K562 (cell line): Measurements from ENCODE around the gene SMIM10L2A. TPM values are rescaled to one million over a fixed set of nuclear protein-coding genes. Genes with fewer than 3 reads are reported as not detected.

ENCODE experiments used
- ATAC-seq: fragments of 200-7000 bp; cut with Tn5 transposase; 3 replicates; pipeline ENCODE4 v1.9.1; 2020; ENCODE audit warnings: moderate library complexity
- BruUV-seq: library from RNA; stranded (reverse); fragments of 400-500 nt; replicated peaks from 2 replicates; lab custom pipeline; 2021; lab: Mats Ljungman, UMichigan
- CTCF ChIA-PET: fragments of 300-600 bp; formaldehyde crosslinking; extraction: SDS; loops from one replicate; lab custom pipeline; 2021; ENCODE audit warnings: low intra/inter-chr PET ratio; lab: Yijun Ruan, JAX
- POLR2A ChIA-PET: fragments of 300-600, 350-650 bp; sonication (Branson Sonifier 250); formaldehyde crosslinking; extraction: SDS; loops from one replicate; lab custom pipeline; 2021; ENCODE audit warnings: antibody characterized with exemption, inconsistent platforms; lab: Yijun Ruan, JAX
- DNase-seq, 4 experiments: peaks; one replicate each; pipeline versions ENCODE4 v3.0.0 to v3.0.0-alpha.2; 2011 to 2018; ENCODE audit warnings: low spot score in 3 of 4, mixed read lengths in 3 of 4; ENCODE audit errors: extremely low read depth in 1 of 4
- FAIRE-seq: peaks from 2 replicates; lab custom pipeline; 2011; peaks lifted over from hg19 to GRCh38; lab: Jason Lieb, UNC
- H2AFZ ChIP-seq: 2 replicates; pipeline ENCODE4 v1.6.0; 2011; ENCODE audit warnings: low read depth, low read length, control low read depth, inconsistent platforms
- H3K27ac ChIP-seq: fragments of 200-600 bp; 3 replicates; pipeline ENCODE4 v1.8.0; 2011; ENCODE audit warnings: low read depth, mild to moderate bottlenecking, control low read depth, inconsistent platforms, low read length, moderate library complexity, mixed read lengths; ENCODE audit errors: extremely low read depth
- H3K27me3 ChIP-seq, 2 experiments: fragments of 300-600 bp in 1 of 2; 2 replicates in 1 of 2; 3 replicates in 1 of 2; pipeline versions ENCODE4 v1.6.0 to v1.8.0; 2011; ENCODE audit warnings: inconsistent platforms in 2 of 2, low read length in 2 of 2, mild to moderate bottlenecking in 1 of 2, mixed read lengths in 1 of 2, moderate library complexity in 1 of 2; ENCODE audit not compliant: control insufficient read depth in 2 of 2, insufficient read depth in 2 of 2
- H3K36me3 ChIP-seq: fragments of 300-600 bp; 3 replicates; pipeline ENCODE4 v1.8.0; 2011; ENCODE audit warnings: mild to moderate bottlenecking, low read length, inconsistent platforms; ENCODE audit not compliant: control insufficient read depth, insufficient read depth
- H3K4me1 ChIP-seq, 2 experiments: fragments of 200-600 bp in 1 of 2; replicated peaks in 1 of 2; 2 replicates in 1 of 2; 3 replicates in 1 of 2; pipeline versions ENCODE4 v1.5.1 to v1.8.0; 2011; ENCODE audit warnings: inconsistent platforms in 2 of 2, low read length in 2 of 2, mild to moderate bottlenecking in 1 of 2, mixed read lengths in 1 of 2, moderate library complexity in 1 of 2; ENCODE audit not compliant: control insufficient read depth in 2 of 2, insufficient read depth in 2 of 2
- H3K4me2 ChIP-seq: 2 replicates; pipeline ENCODE4 v1.6.1; 2011; ENCODE audit warnings: low read length, control low read depth, inconsistent platforms, mixed read lengths; ENCODE audit not compliant: insufficient read depth
- H3K4me3 ChIP-seq: fragments of 200-600 bp; sonication (generic), shearing (Covaris generic); 2 replicates; pipeline ENCODE4 v1.5.1; 2016; ENCODE audit warnings: control low read depth, inconsistent platforms
- H3K79me2 ChIP-seq: fragments of 200-600 bp; 3 replicates; pipeline ENCODE4 v1.8.0; 2011; ENCODE audit warnings: low read length, inconsistent platforms; ENCODE audit not compliant: control insufficient read depth, insufficient read depth
- H3K9ac ChIP-seq, 2 experiments: 2 replicates each; pipeline versions ENCODE4 v1.6.0 to v1.6.1; 2011; ENCODE audit warnings: low read depth in 2 of 2, low read length in 2 of 2, control low read depth in 1 of 2, inconsistent platforms in 1 of 2, mild to moderate bottlenecking in 1 of 2, mixed read lengths in 1 of 2; ENCODE audit not compliant: insufficient read depth in 1 of 2
- H3K9me1 ChIP-seq: one replicate; pipeline ENCODE4 v1.6.0; 2011; ENCODE audit warnings: inconsistent platforms, mild to moderate bottlenecking, low read length, moderate library complexity; ENCODE audit not compliant: control insufficient read depth, insufficient read depth
- H3K9me3 ChIP-seq: replicated peaks from 2 replicates; pipeline ENCODE4 v1.5.1; 2011; ENCODE audit warnings: low read depth, low read length, inconsistent platforms; ENCODE audit not compliant: control insufficient read depth, insufficient read depth
- H4K20me1 ChIP-seq: replicated peaks from 2 replicates; pipeline ENCODE4 v1.6.1; 2011; ENCODE audit warnings: low read length, inconsistent platforms, mixed read lengths; ENCODE audit not compliant: control insufficient read depth, insufficient read depth
- MAFF ChIP-seq: IDR thresholded peaks from 2 replicates; pipeline ENCODE4 v1.6.1; 2012; ENCODE audit warnings: low read length, improper control_type of control experiment
- MEF2D ChIP-seq: conservative IDR thresholded peaks from 2 replicates; pipeline ENCODE4 v1.6.1; 2016; ENCODE audit warnings: low read depth, missing genetic modification characterization, missing compliant biosample characterization
- PHF20 ChIP-seq: fragments of 450-650 bp; IDR thresholded peaks from 2 replicates; pipeline ENCODE4 v1.6.1; 2018; ENCODE audit not compliant: partially characterized antibody
- POLR2G ChIP-seq: fragments of 200-400 bp; formaldehyde crosslinking; IDR thresholded peaks from 2 replicates; pipeline ENCODE4 v1.6.1; 2017; ENCODE audit warnings: low read depth, mild to moderate bottlenecking, antibody characterized with exemption, low read length, moderate library complexity
- PRPF4 ChIP-seq: fragments of 200-400 bp; formaldehyde crosslinking; IDR thresholded peaks from one replicate; pipeline ENCODE4 v1.6.1; 2017; ENCODE audit warnings: low read length, low read depth, mild to moderate bottlenecking; ENCODE audit not compliant: insufficient read depth, poor library complexity, severe bottlenecking
- RBFOX2 ChIP-seq: fragments of 200-400 bp; formaldehyde crosslinking; IDR thresholded peaks from 2 replicates; pipeline ENCODE4 v1.6.1; 2017; ENCODE audit warnings: low read depth, mild to moderate bottlenecking, low read length, moderate library complexity
- SIN3B ChIP-seq: fragments of 450-650 bp; IDR thresholded peaks from 2 replicates; pipeline ENCODE4 v1.6.1; 2017; ENCODE audit warnings: low read depth, mild to moderate bottlenecking, moderate library complexity
- ZBED1 ChIP-seq: IDR thresholded peaks from 2 replicates; pipeline ENCODE4 v1.6.1; 2014
- ZNF561 ChIP-seq: fragments of 450-650 bp; formaldehyde crosslinking; conservative IDR thresholded peaks from 2 replicates; pipeline ENCODE4 v1.4.0; 2020; ENCODE audit warnings: mild to moderate bottlenecking, moderate library complexity
- ZZZ3 ChIP-seq: fragments of 450-650 bp; IDR thresholded peaks from 2 replicates; pipeline ENCODE4 v1.6.1; 2016; ENCODE audit warnings: antibody characterized with exemption, mild to moderate bottlenecking, moderate library complexity
- WGBS: fragments of 100-300 bp; shearing (Covaris generic); methylation state at CpG from one replicate; pipeline ENCODE4 v1.1.6; 2016; ENCODE audit warnings: low coverage, mixed read lengths; ENCODE audit not compliant: insufficient coverage; ENCODE audit errors: missing lambda C conversion rate; 5-methylcytosine and 5-hydroxymethylcytosine counted together
- in situ Hi-C: fragments of 300-500 bp; cut with MboI; formaldehyde crosslinking; loops from 4 replicates; pipeline ENCODE4 v1.15.0; 2018; ENCODE audit warnings: inconsistent platforms, mixed read lengths
- intact Hi-C: fragments of 100-400 bp; cut with micrococcal nuclease; formaldehyde crosslinking; loops from 2 replicates; pipeline ENCODE4 v1.14.2; 2022
- polyA plus RNA-seq, 8 experiments: library from polyadenylated mRNA; depleted of rRNA in 4 of 8; stranded (reverse) in 5 of 8; unstranded in 3 of 8; fragments of >200 nt; fragmentation: Nextera tagmentation in 2 of 8; fragmentation: Illumina TruSeq in 1 of 8; extraction: Ambion mirVana in 2 of 8; extraction: Trizol in 1 of 8; gene quantifications; 2 replicates each; pipeline versions ENCODE4 v1.2.1 to v1.2.3, GENCODE V29; 2011 to 2014; ENCODE audit warnings: inconsistent platforms in 1 of 8, missing spikeins in 1 of 8
- total RNA-seq, 7 experiments: library from RNA; depleted of rRNA in 6 of 7; stranded (reverse); fragments of >200 nt in 6 of 7; fragmentation: Illumina TruSeq in 2 of 7; extraction: Trizol in 2 of 7; gene quantifications; 2 replicates each; pipeline versions ENCODE4 v1.2.1 to v1.2.3, GENCODE V29; 2011 to 2021; ENCODE audit warnings: low replicate concordance in 1 of 7
- TF ChIP-seq, protein P1 (sequence below): fragments of 450-650 bp; IDR thresholded peaks from 2 replicates; pipeline ENCODE4 v1.6.1; 2016; ENCODE audit warnings: mild to moderate bottlenecking, moderate library complexity
- TF ChIP-seq, protein P2 (sequence below): fragments of 250-450 bp; sonication (Bioruptor Pico); IDR thresholded peaks from 2 replicates; pipeline ENCODE4 v1.5.0; 2020; ENCODE audit warnings: mild to moderate bottlenecking

The SMIM10L2A gene
- total and polyA plus RNA-seq, 9 of the 15 experiments (the other 6 are each of a cell fraction or from before 2014, with no cell fraction given): 0.03 to 0.14 (median 0.09) TPM; not detected in 2

- Histone ChIP-seq H3K9me3 (no peaks in the 10 kb centered on the region), H3K4me3 (no peak overlapping the region), H3K27me3 (no peaks in the 10 kb centered on the region), H3K36me3 (no peaks in the 10 kb centered on the region), H3K9ac (no peak overlapping the region), H3K9me1 (no peaks in the 10 kb centered on the region), H3K4me1 (no peaks in the 10 kb centered on the region), H3K27ac (no peak overlapping the region), H3K4me2 (no peak overlapping the region), H4K20me1 (no peaks in the 10 kb centered on the region), H3K79me2 (no peaks in the 10 kb centered on the region), H2AFZ (no peak overlapping the region)
- FAIRE-seq: no peak
- BruUV-seq: no TSS peak
- DNase-seq: no peak
- WGBS: 0% methylated on average over 2 of the region's 2 CpGs
- ChIA-PET CTCF (no interaction called here), POLR2A (no interaction called here)
- intact Hi-C loops (no loop called here), in situ Hi-C loops (no loop called here)
- no peak for ATAC-seq
- TF ChIP-seq MEF2D (no peak), ZNF561 (no peak), PRPF4 (no peak), PHF20 (no peak), SIN3B (no peak), MAFF (no peak), ZZZ3 (no peak), RBFOX2 (no peak), POLR2G (no peak), ZBED1 (no peak)
- TF ChIP-seq, protein P1, sequence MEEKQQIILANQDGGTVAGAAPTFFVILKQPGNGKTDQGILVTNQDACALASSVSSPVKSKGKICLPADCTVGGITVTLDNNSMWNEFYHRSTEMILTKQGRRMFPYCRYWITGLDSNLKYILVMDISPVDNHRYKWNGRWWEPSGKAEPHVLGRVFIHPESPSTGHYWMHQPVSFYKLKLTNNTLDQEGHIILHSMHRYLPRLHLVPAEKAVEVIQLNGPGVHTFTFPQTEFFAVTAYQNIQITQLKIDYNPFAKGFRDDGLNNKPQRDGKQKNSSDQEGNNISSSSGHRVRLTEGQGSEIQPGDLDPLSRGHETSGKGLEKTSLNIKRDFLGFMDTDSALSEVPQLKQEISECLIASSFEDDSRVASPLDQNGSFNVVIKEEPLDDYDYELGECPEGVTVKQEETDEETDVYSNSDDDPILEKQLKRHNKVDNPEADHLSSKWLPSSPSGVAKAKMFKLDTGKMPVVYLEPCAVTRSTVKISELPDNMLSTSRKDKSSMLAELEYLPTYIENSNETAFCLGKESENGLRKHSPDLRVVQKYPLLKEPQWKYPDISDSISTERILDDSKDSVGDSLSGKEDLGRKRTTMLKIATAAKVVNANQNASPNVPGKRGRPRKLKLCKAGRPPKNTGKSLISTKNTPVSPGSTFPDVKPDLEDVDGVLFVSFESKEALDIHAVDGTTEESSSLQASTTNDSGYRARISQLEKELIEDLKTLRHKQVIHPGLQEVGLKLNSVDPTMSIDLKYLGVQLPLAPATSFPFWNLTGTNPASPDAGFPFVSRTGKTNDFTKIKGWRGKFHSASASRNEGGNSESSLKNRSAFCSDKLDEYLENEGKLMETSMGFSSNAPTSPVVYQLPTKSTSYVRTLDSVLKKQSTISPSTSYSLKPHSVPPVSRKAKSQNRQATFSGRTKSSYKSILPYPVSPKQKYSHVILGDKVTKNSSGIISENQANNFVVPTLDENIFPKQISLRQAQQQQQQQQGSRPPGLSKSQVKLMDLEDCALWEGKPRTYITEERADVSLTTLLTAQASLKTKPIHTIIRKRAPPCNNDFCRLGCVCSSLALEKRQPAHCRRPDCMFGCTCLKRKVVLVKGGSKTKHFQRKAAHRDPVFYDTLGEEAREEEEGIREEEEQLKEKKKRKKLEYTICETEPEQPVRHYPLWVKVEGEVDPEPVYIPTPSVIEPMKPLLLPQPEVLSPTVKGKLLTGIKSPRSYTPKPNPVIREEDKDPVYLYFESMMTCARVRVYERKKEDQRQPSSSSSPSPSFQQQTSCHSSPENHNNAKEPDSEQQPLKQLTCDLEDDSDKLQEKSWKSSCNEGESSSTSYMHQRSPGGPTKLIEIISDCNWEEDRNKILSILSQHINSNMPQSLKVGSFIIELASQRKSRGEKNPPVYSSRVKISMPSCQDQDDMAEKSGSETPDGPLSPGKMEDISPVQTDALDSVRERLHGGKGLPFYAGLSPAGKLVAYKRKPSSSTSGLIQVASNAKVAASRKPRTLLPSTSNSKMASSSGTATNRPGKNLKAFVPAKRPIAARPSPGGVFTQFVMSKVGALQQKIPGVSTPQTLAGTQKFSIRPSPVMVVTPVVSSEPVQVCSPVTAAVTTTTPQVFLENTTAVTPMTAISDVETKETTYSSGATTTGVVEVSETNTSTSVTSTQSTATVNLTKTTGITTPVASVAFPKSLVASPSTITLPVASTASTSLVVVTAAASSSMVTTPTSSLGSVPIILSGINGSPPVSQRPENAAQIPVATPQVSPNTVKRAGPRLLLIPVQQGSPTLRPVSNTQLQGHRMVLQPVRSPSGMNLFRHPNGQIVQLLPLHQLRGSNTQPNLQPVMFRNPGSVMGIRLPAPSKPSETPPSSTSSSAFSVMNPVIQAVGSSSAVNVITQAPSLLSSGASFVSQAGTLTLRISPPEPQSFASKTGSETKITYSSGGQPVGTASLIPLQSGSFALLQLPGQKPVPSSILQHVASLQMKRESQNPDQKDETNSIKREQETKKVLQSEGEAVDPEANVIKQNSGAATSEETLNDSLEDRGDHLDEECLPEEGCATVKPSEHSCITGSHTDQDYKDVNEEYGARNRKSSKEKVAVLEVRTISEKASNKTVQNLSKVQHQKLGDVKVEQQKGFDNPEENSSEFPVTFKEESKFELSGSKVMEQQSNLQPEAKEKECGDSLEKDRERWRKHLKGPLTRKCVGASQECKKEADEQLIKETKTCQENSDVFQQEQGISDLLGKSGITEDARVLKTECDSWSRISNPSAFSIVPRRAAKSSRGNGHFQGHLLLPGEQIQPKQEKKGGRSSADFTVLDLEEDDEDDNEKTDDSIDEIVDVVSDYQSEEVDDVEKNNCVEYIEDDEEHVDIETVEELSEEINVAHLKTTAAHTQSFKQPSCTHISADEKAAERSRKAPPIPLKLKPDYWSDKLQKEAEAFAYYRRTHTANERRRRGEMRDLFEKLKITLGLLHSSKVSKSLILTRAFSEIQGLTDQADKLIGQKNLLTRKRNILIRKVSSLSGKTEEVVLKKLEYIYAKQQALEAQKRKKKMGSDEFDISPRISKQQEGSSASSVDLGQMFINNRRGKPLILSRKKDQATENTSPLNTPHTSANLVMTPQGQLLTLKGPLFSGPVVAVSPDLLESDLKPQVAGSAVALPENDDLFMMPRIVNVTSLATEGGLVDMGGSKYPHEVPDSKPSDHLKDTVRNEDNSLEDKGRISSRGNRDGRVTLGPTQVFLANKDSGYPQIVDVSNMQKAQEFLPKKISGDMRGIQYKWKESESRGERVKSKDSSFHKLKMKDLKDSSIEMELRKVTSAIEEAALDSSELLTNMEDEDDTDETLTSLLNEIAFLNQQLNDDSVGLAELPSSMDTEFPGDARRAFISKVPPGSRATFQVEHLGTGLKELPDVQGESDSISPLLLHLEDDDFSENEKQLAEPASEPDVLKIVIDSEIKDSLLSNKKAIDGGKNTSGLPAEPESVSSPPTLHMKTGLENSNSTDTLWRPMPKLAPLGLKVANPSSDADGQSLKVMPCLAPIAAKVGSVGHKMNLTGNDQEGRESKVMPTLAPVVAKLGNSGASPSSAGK: no peak
- TF ChIP-seq, protein P2, sequence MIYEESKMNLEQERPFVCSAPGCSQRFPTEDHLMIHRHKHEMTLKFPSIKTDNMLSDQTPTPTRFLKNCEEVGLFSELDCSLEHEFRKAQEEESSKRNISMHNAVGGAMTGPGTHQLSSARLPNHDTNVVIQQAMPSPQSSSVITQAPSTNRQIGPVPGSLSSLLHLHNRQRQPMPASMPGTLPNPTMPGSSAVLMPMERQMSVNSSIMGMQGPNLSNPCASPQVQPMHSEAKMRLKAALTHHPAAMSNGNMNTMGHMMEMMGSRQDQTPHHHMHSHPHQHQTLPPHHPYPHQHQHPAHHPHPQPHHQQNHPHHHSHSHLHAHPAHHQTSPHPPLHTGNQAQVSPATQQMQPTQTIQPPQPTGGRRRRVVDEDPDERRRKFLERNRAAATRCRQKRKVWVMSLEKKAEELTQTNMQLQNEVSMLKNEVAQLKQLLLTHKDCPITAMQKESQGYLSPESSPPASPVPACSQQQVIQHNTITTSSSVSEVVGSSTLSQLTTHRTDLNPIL (CRISPR knock-in tag): no peak
Observed at GRCh38 chrX:135388841-135389240, 32.9 kb upstream of the SMIM10L2A start.
